GM18870 (cell line): Measurements from ENCODE around the gene OR2V2.
"Not testable (repeated sequence)": the region's sequence is repeated elsewhere in the genome, so short reads cannot be mapped to it uniquely, and the experiment has no call there.

ENCODE experiments used
- ATAC-seq: cut with Tn5 transposase; IDR thresholded peaks from one replicate; pipeline ENCODE4 v1.9.1; 2021; ENCODE audit warnings: moderate library complexity; ENCODE audit not compliant: unreplicated experiment

The OR2V2 gene

DNA sequence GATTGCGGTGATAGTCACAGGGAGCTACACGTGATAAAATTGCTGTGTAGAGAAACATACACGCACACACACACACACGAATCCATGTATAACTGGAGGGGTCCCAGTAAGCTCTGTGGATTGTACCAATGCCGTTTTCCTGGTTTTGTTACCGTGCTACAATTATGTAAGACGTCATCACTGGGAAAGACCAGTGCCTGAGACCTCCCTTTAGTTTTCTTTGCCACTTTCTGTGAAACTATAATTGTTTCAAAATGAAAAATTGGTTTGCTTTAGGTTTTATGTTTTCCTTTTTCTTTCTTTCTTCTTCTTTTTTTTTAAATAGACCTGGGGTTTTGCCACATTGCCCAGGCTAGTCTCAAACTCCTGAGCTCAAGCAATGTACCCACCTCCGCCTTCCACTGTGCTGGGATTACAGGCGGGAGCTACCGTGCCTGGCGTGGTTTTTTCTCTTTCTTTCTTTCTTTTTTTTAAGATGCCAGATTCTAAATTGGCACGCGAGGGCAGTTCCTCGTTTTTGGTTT, 21.3 kb downstream of the OR2V2 start:
- no peak for ATAC-seq

DNA sequence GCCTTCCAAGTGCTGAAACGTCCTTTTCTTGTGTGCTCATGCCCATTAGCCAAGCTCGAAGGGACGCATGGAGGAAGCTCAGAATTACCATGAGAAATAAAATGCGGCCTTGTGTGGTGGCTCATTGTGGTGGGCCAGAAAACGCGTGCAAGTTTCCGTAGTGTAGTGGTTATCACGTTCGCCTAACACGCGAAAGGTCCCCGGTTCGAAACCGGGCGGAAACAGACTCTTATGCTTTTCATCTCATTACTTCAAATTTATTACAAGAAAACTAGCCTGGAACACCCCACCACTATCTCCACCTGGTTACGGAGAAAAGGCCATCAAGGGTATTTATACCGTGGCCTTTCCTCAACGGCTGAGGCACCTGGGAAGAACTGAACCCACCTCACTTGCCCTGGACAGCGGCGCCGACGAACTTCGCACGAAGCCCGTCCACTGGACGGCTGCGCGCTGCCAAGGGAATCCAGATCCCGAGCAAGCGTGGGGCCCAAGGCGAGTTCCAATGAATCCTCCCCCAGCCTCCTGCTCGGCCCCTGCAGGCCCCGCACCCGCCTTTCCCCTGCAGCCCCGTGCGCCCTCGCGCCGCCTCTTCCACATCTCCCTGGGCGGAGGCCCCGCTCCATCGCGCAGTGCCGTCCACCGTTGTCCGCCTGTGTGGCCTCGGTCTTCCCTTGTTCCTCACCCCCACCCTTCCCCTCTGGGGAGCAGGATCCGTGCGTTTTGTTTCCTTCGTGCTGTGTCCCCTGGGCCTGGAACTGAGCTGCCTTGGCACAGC, 22.3 kb downstream of the OR2V2 start:
- not testable (repeated sequence) for ATAC-seq

DNA sequence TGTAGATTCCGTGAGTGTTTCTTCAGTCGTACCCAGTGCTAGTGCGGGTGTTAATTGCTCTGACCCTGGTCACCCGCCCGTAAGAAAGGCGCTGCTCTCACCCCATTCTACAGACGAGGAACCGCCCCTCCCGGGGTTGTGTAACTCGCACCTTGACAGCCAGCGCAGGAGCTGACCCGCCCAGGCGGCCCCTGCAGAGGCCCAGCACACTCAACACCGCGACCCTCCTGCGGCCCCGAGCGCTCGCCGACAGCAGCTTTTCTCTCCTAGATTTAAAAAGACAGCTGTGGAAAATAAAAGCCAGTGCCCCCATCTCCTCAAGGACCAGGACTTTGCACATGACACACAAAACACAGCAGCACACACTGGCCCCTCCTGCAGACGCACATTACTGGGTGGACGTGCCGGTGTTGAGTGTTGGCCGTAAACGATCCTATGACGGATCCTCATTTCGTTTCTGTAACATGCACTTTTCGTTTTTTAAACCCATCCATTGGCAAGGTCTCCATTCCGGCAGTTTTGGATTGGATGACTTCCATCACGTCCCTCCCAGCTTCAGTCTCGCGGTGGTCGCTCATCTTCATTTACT, 22.9 kb downstream of the OR2V2 start:
- no peak for ATAC-seq

DNA sequence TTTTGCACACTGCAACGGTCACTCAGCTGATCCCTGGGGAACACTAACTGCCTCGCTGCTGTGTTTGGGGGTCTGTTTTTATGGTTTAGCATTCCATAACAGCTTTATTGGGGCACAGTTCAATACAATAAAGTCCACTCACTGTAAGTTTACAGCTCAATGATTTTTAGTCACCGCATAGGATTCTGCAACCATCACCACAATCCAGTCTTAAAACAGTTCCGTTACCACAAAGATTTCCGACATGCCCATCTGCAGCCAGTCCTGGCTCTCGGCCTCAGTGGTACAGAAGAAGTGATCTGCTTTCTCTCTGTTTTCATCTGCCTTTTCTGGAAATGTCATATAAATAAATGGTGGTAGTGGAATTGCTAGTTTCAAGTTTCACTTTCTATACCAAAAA, 23.6 kb downstream of the OR2V2 start:
- no peak for ATAC-seq

DNA sequence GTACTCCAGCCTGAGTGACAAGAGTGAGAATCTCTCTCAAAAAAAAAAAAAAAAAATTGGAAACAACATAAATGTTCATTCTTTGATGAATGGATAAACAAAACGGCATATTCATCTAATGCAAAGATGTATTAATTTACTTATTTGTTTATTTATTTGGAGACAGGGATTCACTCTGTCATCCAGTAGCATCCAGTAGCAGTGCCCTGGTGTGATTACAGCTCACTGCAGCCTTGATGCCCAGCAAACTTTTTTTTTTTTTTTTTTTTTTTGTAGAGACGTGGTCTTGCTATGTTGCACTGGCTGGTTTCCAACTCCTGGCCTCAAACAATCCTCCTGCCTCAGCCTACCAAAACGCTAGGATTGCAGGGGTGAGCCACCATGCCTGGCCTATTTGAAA, 24.4 kb downstream of the OR2V2 start:
- no peak for ATAC-seq

DNA sequence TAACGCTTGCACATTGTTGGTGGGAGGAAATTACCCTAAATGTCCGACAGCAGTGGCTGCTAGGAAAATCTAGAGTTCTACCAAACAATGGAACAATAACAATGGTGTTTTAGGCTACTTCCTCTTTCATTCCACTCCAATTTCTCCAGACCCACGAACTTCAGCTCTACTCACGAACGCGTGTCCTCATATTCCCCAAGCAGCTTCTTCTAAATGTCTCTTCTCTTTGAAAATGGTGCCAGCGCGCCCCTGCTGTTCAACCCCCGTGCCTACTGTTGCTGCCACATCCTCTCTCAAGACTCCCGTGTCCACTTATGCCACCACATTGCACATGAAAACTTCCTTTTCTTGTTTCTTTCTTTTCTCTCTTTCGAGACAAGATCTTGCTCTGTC, 25.6 kb downstream of the OR2V2 start:
- ATAC-seq: peak; percentile 27

DNA sequence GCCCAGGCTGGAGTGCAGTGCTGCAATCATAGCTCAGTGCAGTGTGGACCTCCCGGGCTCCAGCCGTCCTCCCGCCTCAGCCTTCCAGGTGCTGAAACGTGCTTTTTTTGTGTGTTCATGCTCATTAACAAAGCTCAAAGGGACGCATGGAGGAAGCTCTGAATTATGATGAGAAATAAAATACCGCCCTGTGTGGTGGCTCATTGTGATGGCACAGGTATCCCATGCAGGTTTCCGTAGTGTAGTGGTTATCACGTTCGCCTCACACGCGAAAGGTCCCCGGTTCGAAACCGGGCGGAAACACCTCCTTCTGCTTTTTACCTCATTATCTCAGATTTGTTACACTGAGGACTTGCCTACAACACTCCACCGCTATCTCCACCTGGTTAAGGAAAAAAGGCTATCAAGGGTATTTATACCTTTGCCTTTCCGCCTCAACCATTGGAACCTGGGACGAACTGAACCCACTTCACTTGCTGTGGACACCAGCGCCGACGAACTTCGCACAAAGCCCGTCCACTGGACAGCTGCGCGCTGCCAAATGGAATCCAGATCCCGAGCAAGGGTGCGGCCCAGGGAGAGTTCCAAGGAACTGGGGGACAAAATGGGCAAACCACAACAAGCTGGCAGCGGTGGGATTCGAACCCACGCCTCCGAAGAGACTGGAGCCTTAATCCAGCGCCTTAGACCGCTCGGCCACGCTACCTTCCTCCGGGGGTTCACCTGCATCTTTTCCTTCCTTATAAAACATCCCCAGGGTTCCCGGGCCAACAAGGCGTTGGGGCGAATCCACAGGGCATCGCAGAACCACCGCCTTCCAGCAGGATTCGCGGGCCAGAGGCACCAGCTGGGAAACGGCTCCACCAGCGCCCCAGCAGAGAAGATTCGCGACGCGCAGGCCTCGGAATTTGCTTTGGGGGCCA, 26.3 kb downstream of the OR2V2 start:
- peak; percentile 50 for ATAC-seq

DNA sequence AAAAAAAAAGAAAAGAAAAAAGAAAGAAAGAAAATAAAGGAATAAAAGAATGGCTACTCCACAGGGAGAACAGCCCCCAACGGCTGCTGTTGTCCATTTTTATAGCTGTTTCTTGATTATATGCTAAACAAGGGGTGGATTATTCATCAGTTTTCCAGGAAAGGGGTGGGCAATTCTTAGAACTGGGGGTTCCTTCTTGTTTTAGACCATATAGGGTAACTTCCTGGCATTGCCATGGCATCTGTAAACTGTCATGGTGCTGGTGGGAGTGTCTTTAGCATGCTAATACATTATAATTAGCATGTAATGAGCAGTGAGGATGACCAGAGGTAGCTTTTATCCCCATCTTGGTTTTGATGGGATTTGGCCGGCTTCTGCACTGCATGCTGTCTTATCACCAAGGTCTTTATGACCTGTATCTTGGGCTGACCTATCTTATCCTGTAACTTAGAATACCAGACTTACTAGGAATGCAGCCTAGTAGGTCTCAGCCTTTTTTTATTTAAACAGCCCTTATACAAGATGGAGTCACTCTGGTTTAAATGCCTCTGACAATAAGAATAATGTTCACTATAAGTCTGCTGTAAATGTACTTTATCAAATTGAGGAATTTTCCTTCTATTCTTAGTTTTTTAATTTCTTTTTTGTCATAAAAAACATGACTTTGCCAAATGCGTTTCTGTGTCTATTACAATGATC, 29.0 kb downstream of the OR2V2 start:
- no peak for ATAC-seq

DNA sequence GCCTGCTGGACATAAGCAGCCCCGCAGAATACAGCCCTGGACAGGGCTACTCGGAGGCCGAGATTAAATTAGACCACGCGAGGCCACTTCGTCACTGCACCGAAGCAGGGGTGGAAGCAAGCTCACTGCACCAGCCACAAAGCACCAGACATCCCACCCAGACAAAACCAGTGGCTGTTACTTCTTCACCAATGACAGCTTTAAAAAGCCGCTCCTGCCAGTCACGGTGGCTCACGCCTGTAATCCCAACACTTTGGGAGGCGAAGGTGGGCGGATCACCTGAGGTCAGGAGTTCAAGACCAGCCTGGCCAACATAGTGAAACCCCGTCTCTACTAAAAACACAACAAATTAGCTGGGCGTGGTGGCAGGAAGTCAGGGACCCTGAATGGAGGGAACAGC, 30.2 kb downstream of the OR2V2 start:
- not testable (repeated sequence) for ATAC-seq

DNA sequence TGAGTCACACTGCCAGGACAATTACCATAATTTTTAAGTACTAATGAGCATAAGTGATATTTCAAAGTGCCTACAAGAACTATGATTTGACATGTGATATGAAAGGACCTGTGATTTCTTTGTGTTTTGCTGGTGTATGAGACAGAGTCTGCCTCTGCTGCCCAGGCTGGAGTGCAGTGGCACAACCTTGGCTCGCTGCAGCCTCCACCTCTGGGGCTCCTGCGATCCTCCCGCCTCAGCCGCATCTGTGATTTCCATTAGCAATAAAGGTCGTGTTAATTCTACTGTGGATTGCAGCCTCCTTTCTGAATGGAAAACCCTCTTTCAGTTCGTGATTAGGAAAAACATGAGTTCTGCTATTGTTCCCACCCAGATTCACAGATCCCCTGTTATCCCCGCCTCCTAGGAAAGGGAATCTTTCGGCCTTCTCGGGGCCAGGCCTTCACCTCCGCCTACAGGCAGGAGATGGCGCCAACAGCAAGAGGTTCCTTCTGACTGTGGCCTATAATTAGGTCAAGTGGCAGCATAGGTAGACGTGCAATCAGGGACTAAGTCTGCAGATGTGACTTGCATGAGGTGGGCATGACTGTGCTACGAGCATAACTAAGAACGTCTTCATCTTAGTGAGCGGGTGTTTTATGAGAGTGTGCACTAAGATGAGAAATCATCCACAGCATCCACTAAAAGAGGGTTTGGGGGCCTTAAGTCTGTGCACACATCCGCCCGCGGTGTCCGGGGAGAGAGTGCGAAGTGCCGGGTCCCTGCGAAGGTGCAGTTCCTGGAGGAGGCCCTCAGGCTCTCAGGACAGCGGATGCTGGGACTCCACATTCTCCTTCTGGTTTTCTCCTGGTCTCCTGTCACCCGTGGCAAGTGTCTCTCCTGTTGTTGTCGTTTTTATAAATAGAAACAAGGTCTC, 34.5 kb downstream of the OR2V2 start:
- peak; percentile 66 for ATAC-seq

DNA sequence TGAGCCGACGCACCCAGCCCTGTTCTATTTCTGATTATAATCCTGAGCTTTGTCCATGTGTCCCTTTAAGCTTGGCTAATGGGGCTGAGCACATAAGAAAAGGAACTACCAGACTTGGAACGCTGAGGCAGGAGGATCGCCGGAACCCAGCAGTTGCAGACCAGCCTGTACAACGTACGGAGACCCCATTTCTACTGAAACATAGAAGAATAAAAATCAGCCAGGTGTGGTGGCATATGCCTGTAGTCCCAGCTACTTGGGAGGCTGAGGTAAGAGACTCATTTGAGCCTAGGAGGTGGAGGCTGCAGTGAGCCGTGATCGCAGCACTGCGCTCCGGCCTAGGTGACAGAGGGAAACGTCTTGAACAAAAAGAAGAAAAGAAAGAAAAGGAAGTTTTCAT, 35.3 kb downstream of the OR2V2 start:
- ATAC-seq: no peak

DNA sequence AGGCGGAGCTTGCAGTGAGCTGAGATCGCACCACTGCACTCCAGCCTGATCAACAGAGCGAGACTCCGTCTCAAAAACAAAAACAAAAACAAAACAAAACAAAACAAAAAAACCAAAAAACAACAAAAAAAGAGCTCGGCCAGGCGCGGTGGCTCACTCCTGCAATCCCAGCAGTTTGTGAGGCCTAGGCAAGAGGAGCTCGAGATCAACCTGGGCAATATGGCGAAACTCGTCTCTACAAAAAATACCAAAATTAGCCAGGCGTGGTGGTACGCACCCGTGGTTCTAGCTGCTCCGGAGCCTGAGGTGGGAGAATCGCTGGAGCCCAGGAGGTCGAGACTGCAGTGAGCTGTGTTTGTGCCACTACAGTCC, 37.4 kb downstream of the OR2V2 start:
- ATAC-seq: no peak

DNA sequence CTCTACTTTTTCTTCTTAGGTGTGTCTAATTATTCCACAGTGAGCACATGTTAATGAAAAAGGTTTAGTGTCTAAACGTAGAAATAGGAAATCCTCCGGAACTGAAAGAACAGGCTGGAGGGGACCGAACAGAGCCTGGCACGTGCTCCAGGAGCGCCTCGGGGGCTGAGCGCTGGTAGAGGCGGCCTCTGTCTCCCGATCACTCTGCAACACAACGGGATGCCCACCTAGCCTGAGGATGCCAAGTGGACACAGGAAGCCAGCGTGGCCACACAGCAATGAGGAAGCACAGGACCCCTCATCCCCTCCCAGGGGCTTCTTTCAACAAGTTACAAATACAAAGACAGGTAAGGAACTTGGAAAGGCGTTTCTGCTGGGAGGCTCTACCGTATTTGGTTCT, 38.2 kb downstream of the OR2V2 start:
- ATAC-seq: no peak

DNA sequence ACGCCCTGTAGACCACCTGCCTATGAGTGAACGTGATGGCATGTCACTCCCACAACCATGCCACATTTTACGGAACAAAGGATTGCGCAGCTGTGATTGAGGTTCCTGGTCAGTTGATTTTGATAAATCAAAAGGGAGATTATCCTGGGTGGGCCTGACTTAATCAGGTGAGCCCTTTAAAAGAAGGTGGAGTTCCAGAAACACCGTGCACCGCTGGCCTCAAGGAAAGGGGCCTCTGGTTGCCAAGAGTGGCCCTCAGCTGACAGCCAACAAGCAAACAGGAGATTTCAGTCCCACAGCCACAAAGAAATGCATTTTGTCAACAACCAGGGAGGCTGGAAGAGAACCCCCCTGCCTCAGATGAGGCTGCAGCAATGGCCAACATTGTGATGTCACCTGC, 38.6 kb downstream of the OR2V2 start:
- ATAC-seq: no peak

DNA sequence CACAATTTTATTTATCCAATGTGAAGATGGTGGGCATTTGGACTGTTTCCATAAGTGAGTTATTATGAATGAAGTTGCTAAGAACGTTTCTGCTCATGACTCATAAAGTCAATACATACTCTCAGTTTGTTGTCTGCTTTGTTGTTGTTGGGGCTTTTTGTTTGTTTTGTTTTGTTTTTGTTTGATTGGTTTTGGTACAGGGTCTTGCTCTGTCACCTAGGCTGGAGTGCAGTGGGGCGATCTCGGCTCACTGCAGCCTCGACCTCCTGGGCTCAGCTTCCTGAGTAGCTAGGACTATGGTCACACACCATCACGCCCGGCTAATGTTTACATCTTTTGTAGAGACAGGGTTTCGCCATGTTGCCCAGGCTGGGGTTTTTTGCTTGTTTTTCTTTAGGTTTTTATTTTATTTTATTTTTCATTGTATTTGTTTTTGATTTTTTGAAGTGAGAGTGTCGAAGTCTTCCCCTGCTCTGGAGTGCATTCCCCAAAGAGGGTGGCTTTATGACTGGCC, 39.7 kb downstream of the OR2V2 start:
- ATAC-seq: no peak

DNA sequence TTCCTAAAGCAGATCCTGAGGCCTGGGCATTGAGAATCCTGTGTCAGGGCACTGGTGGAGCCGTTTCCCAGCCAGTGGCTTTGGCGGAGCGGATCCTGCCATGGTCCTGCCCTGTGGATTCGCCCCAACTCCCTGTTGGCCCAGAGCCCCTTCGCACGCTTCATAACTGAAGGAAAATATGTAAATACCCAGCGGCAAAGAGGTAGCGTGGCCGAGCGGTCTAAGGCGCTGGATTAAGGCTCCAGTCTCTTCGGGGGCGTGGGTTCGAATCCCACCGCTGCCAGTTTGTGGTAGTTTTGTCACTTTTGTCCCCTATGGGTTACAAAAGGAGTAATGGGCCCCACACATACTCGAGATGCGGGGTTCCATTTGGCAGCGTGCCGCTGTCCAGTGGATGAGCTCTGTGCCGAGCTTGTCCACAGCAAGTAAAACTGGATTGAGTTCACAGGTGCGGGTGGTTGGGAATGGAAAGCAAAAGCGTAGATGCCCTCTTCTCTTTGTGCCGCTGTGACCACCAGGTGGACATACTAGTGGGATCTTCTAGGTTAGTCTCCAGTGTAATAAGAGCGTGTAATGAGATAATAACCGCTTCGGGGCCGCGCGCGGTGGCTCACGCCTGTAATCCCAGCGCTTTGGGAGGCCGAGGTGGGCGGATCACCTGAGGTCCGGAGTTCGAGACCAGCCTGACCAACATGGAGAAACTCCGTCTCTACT, 40.3 kb downstream of the OR2V2 start:
- no peak for ATAC-seq

DNA sequence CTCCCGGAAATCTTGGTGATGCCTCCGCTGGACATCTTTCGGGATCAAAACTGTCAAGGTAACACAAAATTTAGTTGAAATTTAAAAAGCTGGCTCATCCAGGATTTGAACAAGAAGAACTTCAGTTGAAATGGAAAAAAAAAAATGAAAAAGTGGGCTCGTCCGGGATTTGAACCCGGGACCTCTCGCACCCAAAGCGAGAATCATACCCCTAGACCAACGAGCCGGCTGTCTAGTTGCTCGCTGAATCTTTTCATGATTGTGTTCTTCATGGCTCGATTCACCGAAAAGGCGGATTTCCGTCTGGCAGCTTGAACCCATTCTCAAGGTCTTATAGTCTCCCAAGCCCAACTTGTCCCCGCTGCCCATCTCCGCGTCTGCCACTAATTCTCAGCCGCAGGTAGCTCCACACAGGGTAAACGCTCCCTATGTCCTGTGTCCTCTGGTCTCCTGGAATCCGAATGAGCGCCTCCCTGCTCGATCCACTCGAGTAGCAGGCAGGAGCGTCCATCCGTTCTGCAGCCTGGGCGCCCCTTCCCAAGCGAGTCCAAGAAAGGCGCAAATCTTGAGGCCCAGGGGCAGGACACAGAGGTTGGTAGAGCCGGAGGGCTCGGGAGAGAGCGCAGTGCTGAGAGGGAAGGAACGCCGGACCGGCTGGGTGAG, 41.4 kb downstream of the OR2V2 start:
- ATAC-seq: no peak

DNA sequence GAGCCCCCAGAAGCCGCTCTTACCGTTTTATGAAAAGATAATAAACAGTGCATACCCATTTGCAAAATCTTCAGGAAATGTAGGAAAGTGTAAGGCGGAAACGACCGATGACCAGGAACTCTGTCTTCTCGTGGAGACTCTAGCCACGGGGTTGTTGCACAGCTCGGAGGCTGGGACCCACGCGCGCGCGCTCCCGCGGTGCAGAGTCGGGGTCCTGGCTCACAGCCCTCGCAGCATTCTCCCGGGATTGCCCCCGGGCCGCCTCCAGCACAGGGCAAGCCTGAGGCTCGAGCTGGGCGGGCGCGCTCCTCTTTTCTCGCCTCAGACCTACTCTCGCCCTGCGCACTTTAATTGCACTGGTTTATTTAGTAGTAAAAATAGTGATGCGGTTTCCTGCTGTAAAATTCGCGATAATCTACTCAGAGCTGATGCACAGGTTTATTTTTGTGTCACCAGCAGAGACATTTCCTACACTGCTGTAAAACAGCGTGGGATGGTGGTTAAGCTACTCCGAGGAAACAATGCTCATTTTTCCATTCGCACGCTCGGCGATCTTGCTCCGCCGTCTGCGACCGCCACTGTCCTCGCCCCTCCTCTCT, 42.1 kb downstream of the OR2V2 start:
- no peak for ATAC-seq
